Measurements from ENCODE around the gene ENTPD8. TPM values are rescaled to one million over a fixed set of nuclear protein-coding genes. Genes with fewer than 3 reads are reported as not detected.
A peak's percentile ranks its signal among the peaks of the same experiment; 100 is the strongest.

The ENTPD8 gene
- total and polyA plus RNA-seq, 2 donors (not counting 1 experiment from before 2014, with no cell fraction given): under 0.01 TPM; not detected in 1

GRCh38 chr9:137417161-137418021, 23.8 kb downstream of the ENTPD8 start:
- H2AFZ ChIP-seq (ENCODE audit: low read length): no peak overlapping the region
- no peak for TF ChIP-seq CTCF (conservative IDR thresholded peaks at IDR 0.05 in 1 of 2, IDR thresholded peaks at IDR 0.05 in 1 of 2; ENCODE audit: low read depth in 1 of 2, low read length in 2 of 2)
- H4K20me1 ChIP-seq (ENCODE audit: control insufficient read depth, extremely low read depth, insufficient read depth, low read length): no peaks in the 10 kb centered on the region
- H3K4me3 ChIP-seq (replicated peaks in 1 of 4; ENCODE audit: control extremely low read depth in 1 of 4, insufficient read depth in 1 of 4, low read depth in 3 of 4, low read length in 4 of 4): peak overlapping the region in 1 of 4 experiments; percentile 27
- no peaks in the 10 kb centered on the region for H3K27me3 ChIP-seq (ENCODE audit: control insufficient read depth, insufficient read depth, low read length)
- H3K4me1 ChIP-seq (ENCODE audit: control insufficient read depth, extremely low read depth, insufficient read depth, low read length): peaks cover 5% of the 10 kb centered on the region
- H3K9ac ChIP-seq (ENCODE audit: insufficient read depth, low read length): peak overlapping the region; percentile 13
- no peak overlapping the region for H3K27ac ChIP-seq (ENCODE audit: insufficient read depth, low read length)
- no peaks in the 10 kb centered on the region for H3K9me3 ChIP-seq (ENCODE audit: control insufficient read depth, insufficient read depth, low read depth, low read length)
- no peak for DNase-seq (ENCODE audit: low read depth in 2 of 2)
- H3K79me2 ChIP-seq (ENCODE audit: control insufficient read depth, insufficient read depth, low read length): peaks cover 2% of the 10 kb centered on the region
- no peak overlapping the region for H3K4me2 ChIP-seq (ENCODE audit: extremely low read depth, insufficient read depth, low read length)
- no peaks in the 10 kb centered on the region for H3K36me3 ChIP-seq (ENCODE audit: control insufficient read depth, insufficient read depth, low read length)

DNA sequence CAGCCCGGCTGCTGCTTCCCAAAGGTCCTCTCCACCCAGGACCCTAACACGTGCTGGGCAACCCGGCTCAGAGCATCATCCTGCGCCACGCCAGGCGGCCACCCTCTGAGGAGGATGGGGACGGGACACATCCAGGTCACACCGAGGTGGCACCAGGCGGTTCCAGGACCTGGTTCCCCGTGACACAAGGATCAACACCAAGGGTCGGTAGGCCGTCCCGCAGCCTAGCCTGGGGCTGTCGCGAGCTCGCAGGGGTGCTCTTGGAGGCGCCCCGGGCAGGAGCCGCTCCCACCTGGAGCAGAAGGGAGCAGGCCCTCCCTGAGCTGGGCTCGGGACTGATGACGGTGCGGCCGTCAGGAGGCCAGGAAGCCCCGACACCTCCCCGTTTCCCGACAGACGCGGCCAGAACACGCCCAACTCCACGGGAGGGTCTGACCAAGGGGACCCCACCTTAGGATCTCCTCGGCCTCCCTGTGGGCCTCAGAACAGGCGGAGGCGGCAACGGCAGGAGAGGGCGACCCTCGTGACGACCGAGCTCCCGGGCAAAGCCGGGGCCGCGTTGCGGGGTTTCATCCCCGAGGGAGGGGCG, 24.5 kb downstream of the ENTPD8 start:
- H3K4me3 ChIP-seq (replicated peaks in 1 of 4; ENCODE audit: control extremely low read depth in 1 of 4, insufficient read depth in 1 of 4, low read depth in 3 of 4, low read length in 4 of 4): no peak overlapping the region
- H3K36me3 ChIP-seq (ENCODE audit: control insufficient read depth, insufficient read depth, low read length): no peaks in the 10 kb centered on the region
- peaks cover 12% of the 10 kb centered on the region for H3K4me1 ChIP-seq (ENCODE audit: control insufficient read depth, extremely low read depth, insufficient read depth, low read length)
- H3K79me2 ChIP-seq (ENCODE audit: control insufficient read depth, insufficient read depth, low read length): peaks cover 2% of the 10 kb centered on the region
- H3K27me3 ChIP-seq (ENCODE audit: control insufficient read depth, insufficient read depth, low read length): no peaks in the 10 kb centered on the region
- no peak overlapping the region for H3K4me2 ChIP-seq (ENCODE audit: extremely low read depth, insufficient read depth, low read length)
- no peak overlapping the region for H3K27ac ChIP-seq (ENCODE audit: insufficient read depth, low read length)
- no peaks in the 10 kb centered on the region for H3K9me3 ChIP-seq (ENCODE audit: control insufficient read depth, insufficient read depth, low read depth, low read length)
- no peak overlapping the region for H2AFZ ChIP-seq (ENCODE audit: low read length)
- H4K20me1 ChIP-seq (ENCODE audit: control insufficient read depth, extremely low read depth, insufficient read depth, low read length): no peaks in the 10 kb centered on the region
- TF ChIP-seq EZH2 (IDR thresholded peaks at IDR 0.05; ENCODE audit: low read length, missing control alignments): no peak
- no peak for TF ChIP-seq CTCF (conservative IDR thresholded peaks at IDR 0.05 in 1 of 2, IDR thresholded peaks at IDR 0.05 in 1 of 2; ENCODE audit: low read depth in 1 of 2, low read length in 2 of 2)
- DNase-seq (ENCODE audit: low read depth in 2 of 2): no peak
- no peak overlapping the region for H3K9ac ChIP-seq (ENCODE audit: insufficient read depth, low read length)

DNA sequence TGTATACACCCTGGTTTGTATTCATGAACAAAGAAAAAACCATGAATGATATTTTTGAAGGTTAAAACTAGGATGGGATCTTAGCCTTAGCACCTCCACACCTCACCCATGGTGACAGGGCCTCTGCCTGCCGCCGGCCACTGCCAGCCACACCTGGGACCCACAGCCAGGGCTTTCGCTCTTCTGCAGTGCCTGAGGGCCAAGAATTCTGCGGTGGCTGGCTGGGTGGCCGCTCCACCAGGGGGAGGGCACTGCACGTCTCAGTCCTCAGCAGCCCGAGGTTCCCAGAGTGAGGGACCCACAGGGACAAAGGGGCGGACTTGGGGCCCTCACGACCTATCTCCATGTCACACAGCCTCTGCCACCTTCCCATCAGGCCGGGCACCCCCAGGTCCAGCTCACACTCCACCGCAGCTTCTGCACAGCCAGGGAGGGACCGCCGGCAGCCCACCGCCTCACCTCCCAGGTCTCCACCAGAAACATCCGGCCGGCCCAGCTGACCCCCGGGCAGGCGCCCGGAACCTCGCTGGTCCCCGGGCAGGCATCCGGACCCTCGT, 25.1 kb downstream of the ENTPD8 start:
- no peak for DNase-seq (ENCODE audit: low read depth in 2 of 2)
- Histone ChIP-seq H3K4me2 (ENCODE audit: extremely low read depth, insufficient read depth, low read length) (no peak overlapping the region), H3K79me2 (ENCODE audit: control insufficient read depth, insufficient read depth, low read length) (no peaks in the 10 kb centered on the region), H3K4me1 (ENCODE audit: control insufficient read depth, extremely low read depth, insufficient read depth, low read length) (peaks cover 15% of the 10 kb centered on the region), H2AFZ (ENCODE audit: low read length) (no peak overlapping the region), H3K9me3 (ENCODE audit: control insufficient read depth, insufficient read depth, low read depth, low read length) (no peaks in the 10 kb centered on the region), H3K27me3 (ENCODE audit: control insufficient read depth, insufficient read depth, low read length) (no peaks in the 10 kb centered on the region), H3K4me3 (replicated peaks in 1 of 4; ENCODE audit: control extremely low read depth in 1 of 4, insufficient read depth in 1 of 4, low read depth in 3 of 4, low read length in 4 of 4) (no peak overlapping the region), H3K27ac (ENCODE audit: insufficient read depth, low read length) (no peak overlapping the region), H3K9ac (ENCODE audit: insufficient read depth, low read length) (no peak overlapping the region), H4K20me1 (ENCODE audit: control insufficient read depth, extremely low read depth, insufficient read depth, low read length) (no peaks in the 10 kb centered on the region), H3K36me3 (ENCODE audit: control insufficient read depth, insufficient read depth, low read length) (no peaks in the 10 kb centered on the region)
- TF ChIP-seq EZH2 (IDR thresholded peaks at IDR 0.05; ENCODE audit: low read length, missing control alignments) (no peak), CTCF (conservative IDR thresholded peaks at IDR 0.05 in 1 of 2, IDR thresholded peaks at IDR 0.05 in 1 of 2; ENCODE audit: low read depth in 1 of 2, low read length in 2 of 2) (no peak)

Measured in fibroblast of lung (primary cell).